Measurements from ENCODE around the gene KCP. TPM values are rescaled to one million over a fixed set of nuclear protein-coding genes. Genes with fewer than 3 reads are reported as not detected.
A peak's percentile ranks its signal among the peaks of the same experiment; 100 is the strongest.

Gene KCP
- total and polyA plus RNA-seq, 10 of the 15 experiments (the other 5 are each of a cell fraction or from before 2014, with no cell fraction given) = 0.05 to 7.8 (median 2.5) TPM

DNA sequence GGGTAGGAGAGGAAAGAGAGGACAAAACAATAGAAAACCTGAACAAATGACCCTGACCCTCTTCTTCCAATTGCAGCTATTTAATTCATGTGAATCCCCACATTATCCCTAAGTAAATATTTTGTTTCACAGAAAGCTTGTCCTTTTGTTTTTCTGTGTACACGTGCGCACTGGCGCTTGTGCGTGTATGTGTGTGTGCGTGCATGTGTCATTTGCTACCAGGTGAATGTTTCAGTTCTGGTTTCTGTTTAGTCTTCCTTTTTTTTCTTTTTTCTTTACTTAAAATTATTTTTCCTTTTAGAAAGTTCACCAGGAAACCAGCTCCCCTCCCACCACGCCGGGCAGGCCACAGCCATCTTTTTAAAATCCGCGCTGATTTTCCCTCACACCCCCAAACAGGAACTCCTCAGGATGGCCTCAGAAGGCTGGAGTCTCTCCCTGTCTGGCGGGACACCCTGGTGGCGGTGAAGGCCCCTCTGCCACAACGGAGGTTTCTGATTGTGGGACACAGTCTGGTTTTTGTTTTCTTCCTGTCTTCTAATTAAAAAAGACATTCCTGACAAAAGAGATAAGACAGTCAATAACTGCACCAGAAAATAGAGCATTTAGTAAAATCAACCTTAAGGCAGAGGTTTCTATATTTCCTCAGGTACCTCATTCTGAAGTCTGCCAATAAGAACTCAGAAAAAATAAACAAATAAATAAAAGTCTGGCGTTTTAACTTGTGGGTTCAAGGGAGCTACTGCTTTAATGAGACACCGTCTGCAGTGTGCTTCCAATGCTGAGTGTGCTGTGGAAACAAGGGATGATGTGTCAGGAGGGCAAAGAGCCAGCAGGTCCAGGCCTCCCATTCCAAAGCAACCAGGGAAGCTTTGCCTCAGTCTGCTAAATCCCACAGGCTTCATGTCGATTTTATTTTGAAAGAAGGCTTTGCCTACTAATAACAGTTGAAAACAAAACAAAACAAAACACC, 44.6 kb upstream of the KCP start (continued):
- TF ChIP-seq, protein P1, sequence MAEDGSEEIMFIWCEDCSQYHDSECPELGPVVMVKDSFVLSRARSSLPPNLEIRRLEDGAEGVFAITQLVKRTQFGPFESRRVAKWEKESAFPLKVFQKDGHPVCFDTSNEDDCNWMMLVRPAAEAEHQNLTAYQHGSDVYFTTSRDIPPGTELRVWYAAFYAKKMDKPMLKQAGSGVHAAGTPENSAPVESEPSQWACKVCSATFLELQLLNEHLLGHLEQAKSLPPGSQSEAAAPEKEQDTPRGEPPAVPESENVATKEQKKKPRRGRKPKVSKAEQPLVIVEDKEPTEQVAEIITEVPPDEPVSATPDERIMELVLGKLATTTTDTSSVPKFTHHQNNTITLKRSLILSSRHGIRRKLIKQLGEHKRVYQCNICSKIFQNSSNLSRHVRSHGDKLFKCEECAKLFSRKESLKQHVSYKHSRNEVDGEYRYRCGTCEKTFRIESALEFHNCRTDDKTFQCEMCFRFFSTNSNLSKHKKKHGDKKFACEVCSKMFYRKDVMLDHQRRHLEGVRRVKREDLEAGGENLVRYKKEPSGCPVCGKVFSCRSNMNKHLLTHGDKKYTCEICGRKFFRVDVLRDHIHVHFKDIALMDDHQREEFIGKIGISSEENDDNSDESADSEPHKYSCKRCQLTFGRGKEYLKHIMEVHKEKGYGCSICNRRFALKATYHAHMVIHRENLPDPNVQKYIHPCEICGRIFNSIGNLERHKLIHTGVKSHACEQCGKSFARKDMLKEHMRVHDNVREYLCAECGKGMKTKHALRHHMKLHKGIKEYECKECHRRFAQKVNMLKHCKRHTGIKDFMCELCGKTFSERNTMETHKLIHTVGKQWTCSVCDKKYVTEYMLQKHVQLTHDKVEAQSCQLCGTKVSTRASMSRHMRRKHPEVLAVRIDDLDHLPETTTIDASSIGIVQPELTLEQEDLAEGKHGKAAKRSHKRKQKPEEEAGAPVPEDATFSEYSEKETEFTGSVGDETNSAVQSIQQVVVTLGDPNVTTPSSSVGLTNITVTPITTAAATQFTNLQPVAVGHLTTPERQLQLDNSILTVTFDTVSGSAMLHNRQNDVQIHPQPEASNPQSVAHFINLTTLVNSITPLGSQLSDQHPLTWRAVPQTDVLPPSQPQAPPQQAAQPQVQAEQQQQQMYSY (CRISPR knock-in tag; IDR thresholded peaks at IDR 0.05) = no peak
- TF ChIP-seq, protein P2, sequence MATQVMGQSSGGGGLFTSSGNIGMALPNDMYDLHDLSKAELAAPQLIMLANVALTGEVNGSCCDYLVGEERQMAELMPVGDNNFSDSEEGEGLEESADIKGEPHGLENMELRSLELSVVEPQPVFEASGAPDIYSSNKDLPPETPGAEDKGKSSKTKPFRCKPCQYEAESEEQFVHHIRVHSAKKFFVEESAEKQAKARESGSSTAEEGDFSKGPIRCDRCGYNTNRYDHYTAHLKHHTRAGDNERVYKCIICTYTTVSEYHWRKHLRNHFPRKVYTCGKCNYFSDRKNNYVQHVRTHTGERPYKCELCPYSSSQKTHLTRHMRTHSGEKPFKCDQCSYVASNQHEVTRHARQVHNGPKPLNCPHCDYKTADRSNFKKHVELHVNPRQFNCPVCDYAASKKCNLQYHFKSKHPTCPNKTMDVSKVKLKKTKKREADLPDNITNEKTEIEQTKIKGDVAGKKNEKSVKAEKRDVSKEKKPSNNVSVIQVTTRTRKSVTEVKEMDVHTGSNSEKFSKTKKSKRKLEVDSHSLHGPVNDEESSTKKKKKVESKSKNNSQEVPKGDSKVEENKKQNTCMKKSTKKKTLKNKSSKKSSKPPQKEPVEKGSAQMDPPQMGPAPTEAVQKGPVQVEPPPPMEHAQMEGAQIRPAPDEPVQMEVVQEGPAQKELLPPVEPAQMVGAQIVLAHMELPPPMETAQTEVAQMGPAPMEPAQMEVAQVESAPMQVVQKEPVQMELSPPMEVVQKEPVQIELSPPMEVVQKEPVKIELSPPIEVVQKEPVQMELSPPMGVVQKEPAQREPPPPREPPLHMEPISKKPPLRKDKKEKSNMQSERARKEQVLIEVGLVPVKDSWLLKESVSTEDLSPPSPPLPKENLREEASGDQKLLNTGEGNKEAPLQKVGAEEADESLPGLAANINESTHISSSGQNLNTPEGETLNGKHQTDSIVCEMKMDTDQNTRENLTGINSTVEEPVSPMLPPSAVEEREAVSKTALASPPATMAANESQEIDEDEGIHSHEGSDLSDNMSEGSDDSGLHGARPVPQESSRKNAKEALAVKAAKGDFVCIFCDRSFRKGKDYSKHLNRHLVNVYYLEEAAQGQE (IDR thresholded peaks at IDR 0.05; ENCODE audit: low read depth, low read length) = no peak
- TF ChIP-seq PAX5 (IDR thresholded peaks at IDR 0.05; ENCODE audit: borderline replicate concordance, low read depth, low read length) (no peak), MEF2A (IDR thresholded peaks at IDR 0.05; ENCODE audit: insufficient read depth, low read depth, low read length) (no peak), NR2C1 (IDR thresholded peaks at IDR 0.05) (no peak), RFX5 (IDR thresholded peaks at IDR 0.05; ENCODE audit: low read depth, low read length) (peak; percentile 92), SIX5 (IDR thresholded peaks at IDR 0.05; ENCODE audit: low read depth, low read length, severe bottlenecking) (no peak), EP300 (IDR thresholded peaks at IDR 0.05; ENCODE audit: borderline replicate concordance in 1 of 2, control insufficient read depth in 1 of 2, low read depth in 2 of 2, low read length in 2 of 2) (peak; percentile 74 to 79; a peak in 2 of 4 replicates), BCL11A (IDR thresholded peaks at IDR 0.05; ENCODE audit: low read depth, low read length) (peak; percentile 53; the same call in 1 of the 2 replicates), TCF12 (IDR thresholded peaks at IDR 0.05; ENCODE audit: low read depth, low read length) (peak; percentile 72; the same call in 1 of the 2 replicates), ZNF207 (IDR thresholded peaks at IDR 0.05; ENCODE audit: borderline replicate concordance) (no peak), DPF2 (IDR thresholded peaks at IDR 0.05) (peak; percentile 64), HSF1 (IDR thresholded peaks at IDR 0.05; ENCODE audit: low read depth, low read length) (no peak), EED (IDR thresholded peaks at IDR 0.05; ENCODE audit: low read depth) (peak; percentile 63)
- TF ChIP-seq, protein P3, sequence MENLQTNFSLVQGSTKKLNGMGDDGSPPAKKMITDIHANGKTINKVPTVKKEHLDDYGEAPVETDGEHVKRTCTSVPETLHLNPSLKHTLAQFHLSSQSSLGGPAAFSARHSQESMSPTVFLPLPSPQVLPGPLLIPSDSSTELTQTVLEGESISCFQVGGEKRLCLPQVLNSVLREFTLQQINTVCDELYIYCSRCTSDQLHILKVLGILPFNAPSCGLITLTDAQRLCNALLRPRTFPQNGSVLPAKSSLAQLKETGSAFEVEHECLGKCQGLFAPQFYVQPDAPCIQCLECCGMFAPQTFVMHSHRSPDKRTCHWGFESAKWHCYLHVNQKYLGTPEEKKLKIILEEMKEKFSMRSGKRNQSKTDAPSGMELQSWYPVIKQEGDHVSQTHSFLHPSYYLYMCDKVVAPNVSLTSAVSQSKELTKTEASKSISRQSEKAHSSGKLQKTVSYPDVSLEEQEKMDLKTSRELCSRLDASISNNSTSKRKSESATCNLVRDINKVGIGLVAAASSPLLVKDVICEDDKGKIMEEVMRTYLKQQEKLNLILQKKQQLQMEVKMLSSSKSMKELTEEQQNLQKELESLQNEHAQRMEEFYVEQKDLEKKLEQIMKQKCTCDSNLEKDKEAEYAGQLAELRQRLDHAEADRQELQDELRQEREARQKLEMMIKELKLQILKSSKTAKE (IDR thresholded peaks at IDR 0.05; ENCODE audit: low read depth, poor library complexity, severe bottlenecking) = peak; percentile 75

Data from GM12878 (cell line).